Left lung (tissue), 10 donors: ENCODE measurements around the gene HOXC9. TPM values are rescaled to one million over a fixed set of nuclear protein-coding genes. Genes with fewer than 3 reads are reported as not detected.

Source experiments
- ATAC-seq: fragments of 200-7000 bp; cut with Tn5 transposase; one replicate; pipeline ENCODE4 v1.9.1; 2020; ENCODE audit warnings: moderate library complexity
- DNase-seq, 4 donors: peaks; one replicate each; pipeline ENCODE4 v3.0.0-alpha.2; 2013 to 2020
- H3K27ac ChIP-seq, 2 donors: fragments of 200-600 bp; sonication (generic) in 1 of 2; one replicate each; pipeline versions ENCODE4 v1.5.0 to v1.8.0; 2020 to 2021
- H3K27me3 ChIP-seq, 2 donors: fragments of 200-600 bp; sonication (generic) in 1 of 2; one replicate each; pipeline versions ENCODE4 v1.5.0 to v1.8.0; 2020 to 2021
- H3K36me3 ChIP-seq, 2 donors: fragments of 200-600 bp; sonication (generic) in 1 of 2; one replicate each; pipeline versions ENCODE4 v1.5.0 to v1.8.0; 2020 to 2021
- H3K4me1 ChIP-seq, 2 donors: fragments of 200-600 bp; one replicate each; pipeline ENCODE4 v1.8.0; 2021
- H3K4me3 ChIP-seq, 2 donors: fragments of 200-600 bp; sonication (generic) in 1 of 2; one replicate each; pipeline versions ENCODE4 v1.5.0 to v1.8.0; 2020 to 2021; ENCODE audit warnings: mild to moderate bottlenecking in 1 of 2
- H3K9me3 ChIP-seq, 2 donors: fragments of 200-600 bp; sonication (generic) in 1 of 2; one replicate each; pipeline versions ENCODE4 v1.5.0 to v1.8.0; 2020 to 2021
- CTCF ChIP-seq, 2 donors: fragments of 200-600 bp; sonication (generic) in 1 of 2; IDR thresholded peaks; one replicate each; pipeline versions ENCODE4 v1.5.0 to v1.8.0; 2021; ENCODE audit warnings: antibody characterized with exemption in 2 of 2
- intact Hi-C, 2 donors: fragments of 100-400 bp; cut with DNase I; formaldehyde crosslinking; loops; one replicate each; pipeline versions ENCODE4 v1.11.2 to v1.14.2; 2022
- polyA plus RNA-seq, 6 donors: library from polyadenylated mRNA; unstranded; fragments of 120-200 nt; gene quantifications; one replicate each; pipeline ENCODE4 v1.2.1, GENCODE V29; 2013; ENCODE audit not compliant: insufficient read length in 6 of 6
- total RNA-seq, 2 donors: library from RNA; stranded (reverse); fragmentation: NEBNext Ultra II Directional; extraction: Animal tissue kit (Norgen Biotek cat#: 25700); gene quantifications; one replicate each; pipeline ENCODE4 v1.2.1, GENCODE V29; 2021
- donor health status: DM: no; HTN: yes; CAD: no.
- donor health status: DM: no; HTN: no; CAD: no.

Gene HOXC9
- total and polyA plus RNA-seq, 8 donors = 0.30 to 0.91 (median 0.58) TPM; not detected in 1

- no peak for ATAC-seq
- Histone ChIP-seq H3K4me1 (peaks cover 0 to 8% of the 10 kb centered on the region in 2 donors), H3K9me3 (no peaks in the 10 kb centered on the region), H3K27me3 (peaks cover 93 to 100% of the 10 kb centered on the region in 2 donors), H3K4me3 (no peak overlapping the region), H3K36me3 (no peaks in the 10 kb centered on the region), H3K27ac (no peak overlapping the region)
- TF ChIP-seq CTCF (IDR thresholded peaks at IDR 0.05) = no peak
- intact Hi-C loops = no loop called here
- no peak for DNase-seq
Observed at GRCh38 chr12:53980104-53980801, 19.7 kb upstream of the HOXC9 start.

- DNase-seq (no peak), ATAC-seq (no peak)
- intact Hi-C loops = no loop called here
- Histone ChIP-seq H3K9me3 (no peaks in the 10 kb centered on the region), H3K4me1 (peaks cover 0 to 9% of the 10 kb centered on the region in 2 donors), H3K36me3 (no peaks in the 10 kb centered on the region), H3K4me3 (no peak overlapping the region), H3K27ac (no peak overlapping the region), H3K27me3 (peaks cover 93 to 100% of the 10 kb centered on the region in 2 donors)
- no peak for TF ChIP-seq CTCF (IDR thresholded peaks at IDR 0.05)
Observed at GRCh38 chr12:53980802-53981496, 19.0 kb upstream of the HOXC9 start.

- intact Hi-C loops = no loop called here
- DNase-seq (no peak), ATAC-seq (no peak)
- no peak overlapping the region for H3K4me3 ChIP-seq
- peaks cover 93 to 100% of the 10 kb centered on the region in 2 donors for H3K27me3 ChIP-seq
- H3K27ac ChIP-seq = no peak overlapping the region
- TF ChIP-seq CTCF (IDR thresholded peaks at IDR 0.05) = no peak
- H3K9me3 ChIP-seq = no peaks in the 10 kb centered on the region
- no peaks in the 10 kb centered on the region for H3K36me3 ChIP-seq
- H3K4me1 ChIP-seq = peaks cover 3 to 14% of the 10 kb centered on the region in 2 donors
Observed at GRCh38 chr12:53981634-53982565, 18.1 kb upstream of the HOXC9 start.

GRCh38 chr12:53982648-53983567 lies 17.1 kb upstream of the HOXC9 start:
- H3K27ac ChIP-seq = no peak overlapping the region
- peaks cover 93 to 100% of the 10 kb centered on the region in 2 donors for H3K27me3 ChIP-seq
- ATAC-seq (no peak), DNase-seq (no peak)
- peaks cover 3 to 14% of the 10 kb centered on the region in 2 donors for H3K4me1 ChIP-seq
- no peaks in the 10 kb centered on the region for H3K9me3 ChIP-seq
- intact Hi-C loops = no loop called here
- H3K36me3 ChIP-seq = no peaks in the 10 kb centered on the region
- no peak overlapping the region for H3K4me3 ChIP-seq
- no peak for TF ChIP-seq CTCF (IDR thresholded peaks at IDR 0.05)
